ENCODE data around the gene FAM3A.

GRCh38 chrX:154507673-154508383 is 8.2 kb downstream of the FAM3A start:
- no peak for TF ChIP-seq CTCF (conservative IDR thresholded peaks at IDR 0.05; ENCODE audit: low read depth, low read length)
- no peak for TF ChIP-seq CHD1 (IDR thresholded peaks at IDR 0.05; ENCODE audit: low read depth, low read length)
- no peak for TF ChIP-seq USF2 (IDR thresholded peaks at IDR 0.05; ENCODE audit: low read depth, low read length)
- TF ChIP-seq CEBPB (IDR thresholded peaks at IDR 0.05; ENCODE audit: low read depth, low read length) = no peak
- TF ChIP-seq POLR2A (IDR thresholded peaks at IDR 0.05; ENCODE audit: low read depth, low read length) = no peak
